OCI-LY1 (cell line): ENCODE results near the gene RGS1.
"Not testable (repeated sequence)": the region's sequence is repeated elsewhere in the genome, so short reads cannot be mapped to it uniquely, and the experiment has no call there.

Source experiments
- H2AFZ ChIP-seq: fragments of 200-600 bp; sonication (generic), shearing (Covaris generic); 2 replicates; pipeline ENCODE4 v1.6.0; 2014; ENCODE audit warnings: antibody characterized with exemption, mild to moderate bottlenecking, low read length
- H3F3A ChIP-seq: fragments of 200-600 bp; sonication (generic), shearing (Covaris generic); 2 replicates; pipeline ENCODE4 v1.6.0; 2014; ENCODE audit warnings: mild to moderate bottlenecking, antibody characterized with exemption, low read length, moderate library complexity; ENCODE audit not compliant: insufficient read depth
- H3K27ac ChIP-seq: fragments of 200-600 bp; sonication (generic); 2 replicates; pipeline ENCODE4 v1.5.1; 2014; ENCODE audit warnings: low read length, mixed run types, mild to moderate bottlenecking, low read depth; ENCODE audit not compliant: poor library complexity, severe bottlenecking
- H3K27me3 ChIP-seq: fragments of 200-600 bp; sonication (generic); 2 replicates; pipeline ENCODE4 v1.6.0; 2014; ENCODE audit warnings: antibody characterized with exemption, mild to moderate bottlenecking, low read length, moderate library complexity; ENCODE audit not compliant: insufficient read depth
- H3K36me3 ChIP-seq: fragments of 200-600 bp; sonication (generic); 2 replicates; pipeline ENCODE4 v1.6.1; 2014; ENCODE audit warnings: mild to moderate bottlenecking, antibody characterized with exemption, low read length, moderate library complexity, mixed read lengths; ENCODE audit not compliant: insufficient read depth
- H3K4me1 ChIP-seq: fragments of 200-600 bp; sonication (generic); 2 replicates; pipeline ENCODE4 v1.5.1; 2014; ENCODE audit warnings: mild to moderate bottlenecking, low read length, moderate library complexity; ENCODE audit not compliant: insufficient read depth, severe bottlenecking
- H3K4me2 ChIP-seq: fragments of 200-600 bp; sonication (generic), shearing (Covaris generic); 2 replicates; pipeline ENCODE4 v1.6.1; 2014; ENCODE audit warnings: low read length
- H3K4me3 ChIP-seq: fragments of 200-600 bp; sonication (generic); 2 replicates; pipeline ENCODE4 v1.5.1; 2014; ENCODE audit warnings: low read length, low read depth, mild to moderate bottlenecking, mixed read lengths; ENCODE audit not compliant: poor library complexity, severe bottlenecking
- H3K79me2 ChIP-seq: fragments of 200-600 bp; shearing (Covaris generic); 2 replicates; pipeline ENCODE4 v1.6.1; 2016; ENCODE audit warnings: mixed run types, low read length, mixed read lengths; ENCODE audit not compliant: insufficient read depth
- H3K9ac ChIP-seq: fragments of 200-600 bp; sonication (generic), shearing (Covaris generic); 2 replicates; pipeline ENCODE4 v1.6.1; 2014; ENCODE audit warnings: mild to moderate bottlenecking, low read length, mixed read lengths
- H3K9me2 ChIP-seq: fragments of 200-600 bp; sonication (generic), shearing (Covaris generic); 2 replicates; pipeline ENCODE4 v1.6.1; 2014; ENCODE audit warnings: low read depth, mild to moderate bottlenecking, low read length, mixed read lengths
- H3K9me3 ChIP-seq: fragments of 200-600 bp; shearing (Covaris generic); 2 replicates; pipeline ENCODE4 v1.6.1; 2014; ENCODE audit warnings: low read length, mixed read lengths
- H4K20me1 ChIP-seq: fragments of 200-600 bp; sonication (generic), shearing (Covaris generic); 2 replicates; pipeline ENCODE4 v1.6.0; 2016; ENCODE audit warnings: mild to moderate bottlenecking, low read length; ENCODE audit not compliant: insufficient read depth
- EZH2 ChIP-seq: fragments of 200-600 bp; sonication (generic), shearing (Covaris generic); IDR thresholded peaks from 2 replicates; pipeline ENCODE4 v1.8.0; 2017; ENCODE audit warnings: borderline replicate concordance, mixed run types, mild to moderate bottlenecking, antibody characterized with exemption, low read length, moderate library complexity, mixed read lengths
- TF ChIP-seq, protein P1 (sequence below): fragments of 200-600 bp; sonication (generic), shearing (Covaris generic); IDR thresholded peaks from 2 replicates; pipeline ENCODE4 v1.5.1; 2017; ENCODE audit warnings: mild to moderate bottlenecking, antibody characterized with exemption, low read length, moderate library complexity, mixed read lengths

RGS1 gene

GRCh38 chr1:192529031-192529755 is 46.4 kb upstream of the RGS1 start:
- Histone ChIP-seq H2AFZ (no peak overlapping the region), H3K27ac (no peak overlapping the region), H3K9me2 (no peaks in the 10 kb centered on the region), H3F3A (no peaks in the 10 kb centered on the region), H4K20me1 (no peaks in the 10 kb centered on the region), H3K9me3 (no peaks in the 10 kb centered on the region), H3K79me2 (no peaks in the 10 kb centered on the region), H3K4me2 (no peak overlapping the region), H3K4me3 (no peak overlapping the region), H3K4me1 (no peaks in the 10 kb centered on the region), H3K9ac (no peak overlapping the region), H3K36me3 (no peaks in the 10 kb centered on the region), H3K27me3 (no peaks in the 10 kb centered on the region)
- TF ChIP-seq EZH2 = no peak
- TF ChIP-seq, protein P1, sequence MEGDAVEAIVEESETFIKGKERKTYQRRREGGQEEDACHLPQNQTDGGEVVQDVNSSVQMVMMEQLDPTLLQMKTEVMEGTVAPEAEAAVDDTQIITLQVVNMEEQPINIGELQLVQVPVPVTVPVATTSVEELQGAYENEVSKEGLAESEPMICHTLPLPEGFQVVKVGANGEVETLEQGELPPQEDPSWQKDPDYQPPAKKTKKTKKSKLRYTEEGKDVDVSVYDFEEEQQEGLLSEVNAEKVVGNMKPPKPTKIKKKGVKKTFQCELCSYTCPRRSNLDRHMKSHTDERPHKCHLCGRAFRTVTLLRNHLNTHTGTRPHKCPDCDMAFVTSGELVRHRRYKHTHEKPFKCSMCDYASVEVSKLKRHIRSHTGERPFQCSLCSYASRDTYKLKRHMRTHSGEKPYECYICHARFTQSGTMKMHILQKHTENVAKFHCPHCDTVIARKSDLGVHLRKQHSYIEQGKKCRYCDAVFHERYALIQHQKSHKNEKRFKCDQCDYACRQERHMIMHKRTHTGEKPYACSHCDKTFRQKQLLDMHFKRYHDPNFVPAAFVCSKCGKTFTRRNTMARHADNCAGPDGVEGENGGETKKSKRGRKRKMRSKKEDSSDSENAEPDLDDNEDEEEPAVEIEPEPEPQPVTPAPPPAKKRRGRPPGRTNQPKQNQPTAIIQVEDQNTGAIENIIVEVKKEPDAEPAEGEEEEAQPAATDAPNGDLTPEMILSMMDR = no peak

GRCh38 chr1:192529811-192530210 is 45.8 kb upstream of the RGS1 start:
- H3K27me3 ChIP-seq = no peaks in the 10 kb centered on the region
- H3K36me3 ChIP-seq = no peaks in the 10 kb centered on the region
- TF ChIP-seq EZH2 = no peak
- TF ChIP-seq, protein P1 = no peak
- no peaks in the 10 kb centered on the region for H3F3A ChIP-seq
- no peaks in the 10 kb centered on the region for H4K20me1 ChIP-seq
- H3K4me2 ChIP-seq = no peak overlapping the region
- no peak overlapping the region for H3K4me3 ChIP-seq
- no peaks in the 10 kb centered on the region for H3K79me2 ChIP-seq
- no peaks in the 10 kb centered on the region for H3K9me3 ChIP-seq
- no peaks in the 10 kb centered on the region for H3K9me2 ChIP-seq
- no peak overlapping the region for H2AFZ ChIP-seq
- no peak overlapping the region for H3K9ac ChIP-seq
- H3K4me1 ChIP-seq = no peaks in the 10 kb centered on the region
- no peak overlapping the region for H3K27ac ChIP-seq

DNA sequence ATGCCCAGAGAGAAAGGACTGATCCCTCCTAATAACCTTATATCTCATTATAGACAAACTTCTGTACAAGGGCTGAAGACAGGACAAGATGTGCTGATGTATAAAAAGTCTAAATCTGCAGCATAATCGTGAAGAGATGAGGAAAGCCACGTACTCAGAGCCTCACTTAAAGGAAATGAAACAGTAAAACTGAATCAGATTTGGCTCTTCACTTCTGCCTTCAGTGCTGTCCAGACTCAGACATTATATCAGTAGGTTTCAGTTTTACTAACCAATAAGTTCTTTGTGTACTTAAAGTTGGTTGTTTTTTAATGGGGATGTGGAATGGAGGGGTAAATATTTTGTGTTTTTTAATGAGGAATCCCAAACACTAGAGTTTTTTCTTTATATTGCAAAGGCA is 45.3 kb upstream of the RGS1 start:
- Histone ChIP-seq H4K20me1 (no peaks in the 10 kb centered on the region), H3K79me2 (no peaks in the 10 kb centered on the region), H3K4me2 (no peak overlapping the region), H3K4me1 (no peaks in the 10 kb centered on the region), H3F3A (no peaks in the 10 kb centered on the region), H3K9me3 (no peaks in the 10 kb centered on the region), H3K36me3 (no peaks in the 10 kb centered on the region), H3K9ac (no peak overlapping the region), H3K27me3 (no peaks in the 10 kb centered on the region), H3K27ac (no peak overlapping the region), H3K4me3 (no peak overlapping the region), H3K9me2 (no peaks in the 10 kb centered on the region), H2AFZ (no peak overlapping the region)
- TF ChIP-seq, protein P1 = no peak
- TF ChIP-seq EZH2 = no peak

GRCh38 chr1:192531037-192531703 is 44.4 kb upstream of the RGS1 start:
- not testable (repeated sequence) for H3K4me1 ChIP-seq, H3K9me2 ChIP-seq, H3K9me3 ChIP-seq, H3K4me3 ChIP-seq, H3K9ac ChIP-seq, H3K79me2 ChIP-seq, H3K4me2 ChIP-seq, H3K27me3 ChIP-seq, H4K20me1 ChIP-seq, H3K36me3 ChIP-seq, H3F3A ChIP-seq, H3K27ac ChIP-seq, H2AFZ ChIP-seq
